Transverse colon (tissue), 3 donors: ENCODE data around the gene C19orf25.
"Not testable (repeated sequence)": the region's sequence is repeated elsewhere in the genome, so short reads cannot be mapped to it uniquely, and the experiment has no call there.

Experiments used
- CTCF ChIP-seq, 5 experiments: fragments of 200-600 bp in 3 of 5; fragments of 450-650 bp in 2 of 5; sonication (generic) in 3 of 5; IDR thresholded peaks; 1 replicate in 2 of 5; 2 replicates in 3 of 5; pipeline ENCODE4 v1.5.1; 2016 to 2017; ENCODE audit warnings: antibody characterized with exemption in 5 of 5, inconsistent platforms in 3 of 5, mild to moderate bottlenecking in 2 of 5, moderate library complexity in 1 of 5
- POLR2A ChIP-seq: fragments of 450-650 bp; IDR thresholded peaks from one replicate; pipeline ENCODE4 v1.6.1; 2016; ENCODE audit warnings: antibody characterized with exemption, mild to moderate bottlenecking, moderate library complexity

- TF ChIP-seq CTCF (IDR thresholded peaks at IDR 0.05); POLR2A: not testable (repeated sequence)
Observed at GRCh38 chr19:1499231-1499630, 20.2 kb upstream of the C19orf25 start.
